Measurements from ENCODE around the gene CNTNAP4.

Gene CNTNAP4

GRCh38 chr16:76490036-76490639 is 212.9 kb downstream of the CNTNAP4 start:
- no peak for DNase-seq (ENCODE audit: low spot score)

DNA sequence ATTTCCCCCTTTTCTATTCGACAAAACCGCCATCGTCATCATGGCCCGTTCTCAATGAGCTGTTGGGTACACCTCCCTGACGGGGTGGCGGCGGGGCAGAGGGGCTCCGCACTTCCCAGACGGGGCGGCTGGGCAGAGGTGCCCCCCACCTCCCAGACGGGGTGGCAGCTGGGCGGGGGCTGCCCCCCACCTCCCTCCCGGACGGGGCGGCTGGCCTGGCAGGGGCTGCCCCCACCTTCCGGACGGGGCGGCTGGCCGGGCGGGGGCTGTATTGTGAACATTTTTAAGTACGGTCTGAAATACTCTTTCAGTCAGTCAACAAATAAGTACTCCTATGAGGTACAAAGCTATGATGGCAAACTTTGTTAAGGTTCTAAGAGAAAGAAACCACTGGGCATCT is 222.8 kb downstream of the CNTNAP4 start:
- DNase-seq (ENCODE audit: low spot score), result no peak

DNA sequence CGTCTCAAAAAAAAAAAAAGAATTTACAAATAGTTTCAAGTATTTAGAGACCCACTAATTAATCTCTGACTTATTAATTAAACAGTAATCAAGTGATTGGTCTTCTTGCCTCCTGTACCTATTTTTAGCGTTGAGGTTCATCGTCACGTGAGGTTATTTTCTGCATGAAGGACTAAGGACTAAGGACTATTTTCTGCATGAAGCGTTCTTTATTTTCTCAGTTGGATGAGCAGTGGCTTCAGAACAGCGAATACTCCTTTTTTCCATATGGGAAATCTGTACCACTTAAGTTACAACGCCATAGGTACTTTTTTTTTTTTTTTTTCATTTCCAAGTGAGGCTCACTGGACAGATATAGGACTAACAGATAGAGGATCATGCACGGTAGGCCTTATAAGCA is 224.9 kb downstream of the CNTNAP4 start:
- DNase-seq (ENCODE audit: low spot score), result no peak

DNA sequence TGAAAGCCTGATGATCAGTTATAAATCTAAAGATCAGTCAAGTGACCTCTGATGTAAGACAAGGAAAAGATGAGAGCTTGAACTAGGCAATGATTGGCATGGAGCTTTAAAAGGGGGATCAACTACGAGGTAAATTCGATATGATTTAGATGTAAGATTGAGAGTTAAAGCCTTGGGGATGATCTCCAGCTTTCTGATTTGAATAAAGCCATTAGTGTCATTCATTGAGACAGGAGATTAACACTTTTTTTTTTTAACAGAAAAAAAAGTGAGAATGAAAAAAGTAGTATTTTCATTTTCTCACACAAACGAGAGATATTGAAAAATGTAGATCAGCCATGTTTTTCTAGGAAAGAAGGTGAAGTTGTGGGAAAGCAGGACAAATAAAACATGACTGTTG is 225.4 kb downstream of the CNTNAP4 start:
- DNase-seq (ENCODE audit: low spot score), result no peak

DNA sequence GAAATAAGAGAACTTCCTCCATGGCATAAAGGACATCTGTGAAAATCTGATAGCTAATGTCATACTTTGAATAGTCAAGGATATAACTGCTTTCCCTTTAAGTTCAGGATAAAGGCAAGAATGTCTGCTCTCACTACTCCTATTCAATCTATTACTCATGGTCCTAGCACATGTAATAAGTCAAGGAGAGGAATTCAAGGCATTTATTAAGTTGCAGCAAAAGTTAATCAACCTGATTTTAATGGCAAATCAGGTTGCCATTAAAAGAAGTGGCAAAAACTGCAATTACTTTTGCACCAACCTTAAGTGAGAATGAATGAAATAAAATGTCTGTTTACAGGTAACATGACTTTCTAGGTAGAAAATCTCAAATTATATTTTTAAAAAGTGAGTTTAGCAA is 225.9 kb downstream of the CNTNAP4 start:
- no peak for DNase-seq (ENCODE audit: low spot score)

- DNase-seq (ENCODE audit: low spot score), result no peak
These were observed 234.0 kb downstream of the CNTNAP4 start for GRCh38 chr16:76511203-76511602.

DNA sequence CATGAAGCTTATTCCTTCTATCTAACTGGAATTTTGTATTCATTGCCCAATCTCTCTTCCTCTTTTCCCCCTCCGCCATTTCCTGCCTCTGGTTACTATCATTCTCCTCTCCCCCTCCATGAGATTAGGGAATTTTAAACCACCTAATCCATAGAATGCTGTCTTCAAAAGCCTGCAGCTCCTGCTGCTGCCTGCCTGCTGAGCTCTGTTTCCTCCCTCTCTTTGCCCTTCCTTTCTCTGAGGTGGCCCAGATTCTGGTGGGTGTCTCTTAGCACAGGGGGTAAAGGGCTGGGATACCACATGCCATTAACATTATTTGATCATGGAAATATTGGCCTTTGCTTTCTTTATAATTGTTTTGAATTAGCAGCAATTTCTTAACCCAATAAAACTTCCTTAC is 241.6 kb downstream of the CNTNAP4 start:
- DNase-seq (ENCODE audit: low spot score), result peak; percentile 52

DNA sequence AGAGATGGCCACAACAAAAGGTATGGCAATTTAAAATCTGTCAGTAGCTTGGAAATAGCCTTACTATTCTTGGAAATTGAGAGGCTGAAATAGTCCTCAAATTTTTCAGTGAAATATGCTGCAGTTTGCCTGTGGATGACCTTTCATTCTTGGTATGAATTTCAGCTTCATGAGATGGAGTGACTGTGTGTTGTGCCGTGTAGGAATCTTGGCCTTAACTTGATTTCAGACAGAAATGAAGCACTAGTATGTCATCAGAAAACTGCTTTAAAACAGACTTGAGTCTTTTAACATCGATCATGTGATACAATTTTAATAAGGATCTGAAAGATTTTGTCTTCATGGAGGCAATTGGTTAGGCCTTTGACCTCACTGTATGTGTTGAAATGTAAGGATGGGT is 247.2 kb downstream of the CNTNAP4 start:
- DNase-seq (ENCODE audit: low spot score), result no peak

DNA sequence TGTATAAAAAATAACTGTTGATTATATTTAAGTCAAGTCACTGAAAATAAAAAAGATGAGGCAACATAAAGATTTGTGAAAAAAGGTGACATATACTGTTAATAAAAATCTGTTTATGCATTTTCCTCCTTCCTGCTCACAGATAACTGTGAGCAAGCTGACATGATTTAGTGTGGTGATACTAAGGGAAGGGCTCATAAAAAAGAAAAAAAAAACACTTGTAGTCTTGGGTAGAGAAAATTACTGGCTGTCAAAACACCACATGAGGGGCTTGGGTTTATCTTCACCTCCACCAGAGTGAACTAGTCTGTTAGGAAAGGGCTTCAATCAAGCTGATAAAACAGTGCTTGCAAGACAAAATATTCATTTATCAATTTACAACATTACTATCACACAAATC is 247.6 kb downstream of the CNTNAP4 start:
- DNase-seq (ENCODE audit: low spot score), result no peak

GRCh38 chr16:76527244-76527643 is 250.0 kb downstream of the CNTNAP4 start:
- no peak for DNase-seq (ENCODE audit: low spot score)

DNA sequence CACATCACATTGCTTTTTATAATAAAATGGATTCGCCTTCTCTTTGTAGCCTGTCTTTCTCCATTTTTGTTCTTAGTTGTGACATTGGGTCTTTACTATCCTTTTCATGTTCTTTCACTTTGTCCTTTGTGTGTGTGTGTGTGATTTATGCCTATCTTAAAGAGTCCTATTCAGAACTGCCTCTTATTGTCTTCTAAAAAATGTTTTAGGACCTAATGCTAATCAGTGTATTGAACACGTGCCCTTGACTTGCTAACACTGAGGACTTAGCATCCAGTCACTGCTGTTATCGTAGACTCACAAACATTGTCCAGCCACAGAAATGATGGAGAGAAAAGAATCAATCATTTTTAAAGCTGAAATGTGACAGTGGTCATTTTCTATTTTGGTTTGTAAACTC is 251.9 kb downstream of the CNTNAP4 start:
- no peak for DNase-seq (ENCODE audit: low spot score)

GRCh38 chr16:76531236-76531635 is 254.0 kb downstream of the CNTNAP4 start:
- DNase-seq (ENCODE audit: low spot score), result no peak

- DNase-seq (ENCODE audit: low spot score), result no peak
These were observed 255.2 kb downstream of the CNTNAP4 start for GRCh38 chr16:76532188-76532973.

DNA sequence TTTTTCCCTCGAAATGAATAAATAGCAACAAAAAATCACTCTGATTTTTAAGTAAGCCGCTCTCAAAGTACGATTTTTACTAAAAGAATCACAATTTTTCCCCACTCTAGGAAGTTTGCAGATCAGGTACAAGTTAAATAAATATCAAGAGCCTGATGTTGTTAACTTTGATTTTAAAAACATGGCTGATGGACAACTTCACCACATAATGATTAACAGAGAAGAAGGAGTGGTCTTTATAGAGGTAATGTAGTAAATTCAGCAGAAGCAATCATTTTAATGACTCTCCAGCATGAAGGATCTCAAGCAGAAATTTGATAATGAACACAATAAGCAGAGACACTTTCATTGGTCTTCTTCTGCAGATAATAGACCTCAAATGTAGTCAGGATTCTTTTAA is 262.4 kb downstream of the CNTNAP4 start:
- DNase-seq (ENCODE audit: low spot score), result no peak

- no peak for DNase-seq (ENCODE audit: low spot score)
These were observed 263.9 kb downstream of the CNTNAP4 start for GRCh38 chr16:76541070-76541469.

- DNase-seq (ENCODE audit: low spot score), result no peak
These were observed 288.3 kb downstream of the CNTNAP4 start for GRCh38 chr16:76565542-76565941.

GRCh38 chr16:76571755-76572154 is 294.6 kb downstream of the CNTNAP4 start:
- DNase-seq (ENCODE audit: low spot score), result no peak

DNA sequence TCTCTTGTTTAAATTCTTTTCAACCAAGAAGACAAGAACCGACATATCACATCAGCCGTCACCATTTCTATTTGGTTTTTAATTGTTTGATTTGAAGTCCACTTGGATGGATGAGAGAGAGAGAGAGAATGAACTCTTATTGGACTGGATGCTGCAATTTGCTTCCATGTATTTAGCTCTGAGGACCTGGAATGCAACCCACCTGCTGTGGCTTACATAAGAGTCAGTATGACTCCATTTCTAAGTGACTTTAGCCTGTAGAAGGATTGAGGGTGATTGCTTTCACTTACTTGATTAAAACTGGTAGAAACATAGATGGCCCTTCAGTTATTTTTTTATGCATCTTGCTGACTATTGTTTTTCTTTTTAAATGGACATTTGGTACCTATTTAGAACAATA is 296.1 kb downstream of the CNTNAP4 start:
- no peak for DNase-seq (ENCODE audit: low spot score)

- DNase-seq (ENCODE audit: low spot score), result no peak
These were observed 297.4 kb downstream of the CNTNAP4 start for GRCh38 chr16:76574651-76575050.

DNA sequence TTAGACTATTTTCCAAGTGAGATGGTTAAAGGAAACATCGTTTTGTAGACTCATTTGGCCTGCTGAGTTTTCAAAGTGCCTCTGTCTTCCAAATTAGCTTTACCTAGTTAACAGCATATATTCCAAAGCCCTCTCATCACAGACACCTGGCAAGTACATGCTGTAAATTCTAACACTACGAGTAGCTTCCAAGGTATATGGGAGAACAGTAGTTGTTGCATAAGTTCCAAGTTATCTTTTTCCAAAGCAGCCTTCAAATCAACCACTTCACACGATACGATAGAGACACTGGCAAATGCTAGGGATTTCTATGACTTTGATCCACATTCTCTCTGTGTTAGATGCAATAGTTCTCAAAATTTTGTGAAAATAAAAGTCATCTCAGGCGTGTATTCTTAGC is 299.3 kb downstream of the CNTNAP4 start:
- DNase-seq (ENCODE audit: low spot score), result no peak

DNA sequence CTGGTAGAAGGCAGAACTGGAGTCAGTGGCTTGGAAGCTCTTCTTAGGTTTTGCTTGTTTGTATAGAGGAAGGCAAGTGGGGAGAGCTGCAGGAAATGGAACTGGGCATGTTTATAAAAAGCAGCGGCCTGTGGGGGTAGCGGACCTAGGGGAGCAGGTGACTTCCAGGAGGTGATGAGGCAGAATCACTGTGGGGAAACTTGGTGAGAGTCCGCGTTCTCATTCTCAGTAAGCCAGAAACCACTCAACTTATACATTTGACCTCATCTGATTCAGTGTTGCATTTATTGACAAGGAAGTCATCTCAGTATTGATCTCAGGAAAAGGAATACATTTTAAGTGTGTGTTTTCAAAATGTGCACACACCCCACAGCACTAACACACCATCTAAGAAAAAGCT is 299.8 kb downstream of the CNTNAP4 start:
- DNase-seq (ENCODE audit: low spot score), result no peak

DNA sequence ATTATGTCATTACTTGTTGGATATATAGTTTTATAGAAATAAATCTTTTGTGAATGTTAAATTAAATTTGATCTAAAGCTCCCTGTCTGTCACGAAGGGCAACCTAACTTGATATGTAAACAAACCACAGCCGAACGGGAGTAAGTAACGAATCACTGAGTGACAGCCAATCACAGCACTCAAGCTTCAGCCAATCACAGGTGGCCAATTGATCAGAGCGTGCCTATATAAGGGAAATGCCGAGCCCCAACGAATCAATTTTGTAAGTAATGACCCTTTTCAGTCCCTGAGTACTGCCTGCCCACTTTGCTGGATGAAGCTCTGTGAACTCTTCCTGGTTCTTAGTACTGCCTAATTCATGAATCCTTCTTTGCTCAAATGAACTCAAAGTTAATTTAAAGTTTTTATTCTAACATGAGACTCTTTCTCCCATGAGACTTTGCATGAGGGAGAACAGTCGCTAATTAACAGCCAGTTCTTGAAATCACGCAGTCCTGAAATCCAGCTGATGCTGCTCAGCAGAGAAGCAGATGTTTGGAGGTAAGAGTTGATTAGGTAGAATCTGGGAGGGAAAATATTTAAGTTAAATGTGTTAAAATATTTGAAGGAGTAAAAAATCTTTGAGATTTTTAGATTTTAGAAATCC is 302.2 kb downstream of the CNTNAP4 start:
- no peak for DNase-seq (ENCODE audit: low spot score)

DNA sequence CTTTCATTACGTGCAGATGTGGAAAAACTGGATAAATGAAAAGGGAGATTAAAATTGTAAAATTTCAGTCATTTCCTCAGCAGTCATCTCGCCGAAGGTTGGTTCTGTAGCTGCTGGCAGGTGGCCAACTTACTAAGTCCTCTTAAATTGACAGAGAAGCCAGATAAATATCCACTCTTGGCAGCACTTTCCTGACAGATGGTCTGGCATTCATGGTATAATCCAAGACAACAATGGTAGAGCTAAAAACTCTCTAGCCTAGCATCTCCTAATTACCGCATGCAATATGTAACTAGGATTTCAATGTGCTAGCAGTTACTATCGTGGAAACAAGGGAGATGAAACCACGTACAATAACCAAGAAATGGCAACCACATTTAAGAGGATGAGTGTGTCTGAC is 306.3 kb downstream of the CNTNAP4 start:
- peak; percentile 59 for DNase-seq (ENCODE audit: low spot score)

All from D341Med (cell line).